Measurements from ENCODE around the gene PODN.

PODN gene

GRCh38 chr1:53090227-53091147 is 28.5 kb downstream of the PODN start:
- no peak for DNase-seq

GRCh38 chr1:53091841-53092645 is 30.0 kb downstream of the PODN start:
- DNase-seq: no peak

- DNase-seq: no peak
Observed at GRCh38 chr1:53092659-53093450, 30.8 kb downstream of the PODN start.

- no peak for DNase-seq
Observed at GRCh38 chr1:53093451-53093754, 31.4 kb downstream of the PODN start.

- DNase-seq: no peak
Observed at GRCh38 chr1:53093778-53094532, 31.9 kb downstream of the PODN start.

GRCh38 chr1:53094533-53094919 is 32.5 kb downstream of the PODN start:
- no peak for DNase-seq

GRCh38 chr1:53104289-53104913 is 42.4 kb downstream of the PODN start:
- no peak for DNase-seq

- no peak for DNase-seq
Observed at GRCh38 chr1:53107090-53107489, 45.1 kb downstream of the PODN start.

- DNase-seq: no peak
Observed at GRCh38 chr1:53107570-53108322, 45.7 kb downstream of the PODN start.

- DNase-seq: no peak
Observed at GRCh38 chr1:53108646-53109580, 46.9 kb downstream of the PODN start.

- peak in 1 of 2 experiments; percentile 5 for DNase-seq
Observed at GRCh38 chr1:53110370-53111072, 48.5 kb downstream of the PODN start.

- no peak for DNase-seq
Observed at GRCh38 chr1:53111073-53111556, 49.1 kb downstream of the PODN start.

GRCh38 chr1:53111693-53112092 is 49.7 kb downstream of the PODN start:
- DNase-seq: no peak

GRCh38 chr1:53112271-53112774 is 50.3 kb downstream of the PODN start:
- DNase-seq: no peak

- no peak for DNase-seq
Observed at GRCh38 chr1:53112861-53113260, 50.8 kb downstream of the PODN start.

- no peak for DNase-seq
Observed at GRCh38 chr1:53114090-53114489, 52.1 kb downstream of the PODN start.

- DNase-seq: no peak
Observed at GRCh38 chr1:53114581-53115400, 52.8 kb downstream of the PODN start.

All from stimulated activated CD4-positive, alpha-beta T cell treated with anti-CD3 and anti-CD28 coated beads, Interleukin-4, amount 100 ng/mL, for 4 hours (primary cell).